Tibial artery (tissue), 4 donors: ENCODE results near the gene RASAL1.

Experiments
- DNase-seq, 2 donors: peaks; one replicate each; pipeline ENCODE4 v3.0.0-alpha.2; 2019
- H3K27ac ChIP-seq, 2 donors: fragments of 200-600 bp; sonication (generic) in 1 of 2; 1 replicate in 1 of 2; 2 replicates in 1 of 2; pipeline ENCODE4 v1.5.1; 2018 to 2019; ENCODE audit warnings: mild to moderate bottlenecking in 1 of 2
- H3K27me3 ChIP-seq, 2 donors: fragments of 200-600 bp; sonication (generic) in 1 of 2; one replicate each; pipeline versions ENCODE4 v1.5.1 to v1.6.0; 2016 to 2019
- H3K36me3 ChIP-seq, 3 donors: fragments of 200-600 bp; sonication (generic) in 2 of 3; one replicate each; pipeline ENCODE4 v1.5.1; 2016 to 2019; ENCODE audit warnings: mild to moderate bottlenecking in 2 of 3
- H3K4me1 ChIP-seq, 4 donors: fragments of 200-600 bp; sonication (generic) in 2 of 4; 1 replicate in 3 of 4; 2 replicates in 1 of 4; pipeline ENCODE4 v1.5.1; 2016 to 2019
- H3K4me3 ChIP-seq, 2 donors: fragments of 200-600 bp; sonication (generic) in 1 of 2; 1 replicate in 1 of 2; 2 replicates in 1 of 2; pipeline ENCODE4 v1.5.1; 2018 to 2019; ENCODE audit warnings: mild to moderate bottlenecking in 2 of 2
- H3K9me3 ChIP-seq, 3 donors: fragments of 200-600 bp; sonication (generic) in 1 of 3; one replicate each; pipeline ENCODE4 v1.5.1; 2016 to 2019
- CTCF ChIP-seq, 2 experiments: fragments of 200-600 bp in 1 of 2; fragments of 450-650 bp in 1 of 2; IDR thresholded peaks; one replicate each; pipeline ENCODE4 v1.5.1; 2017 to 2019; ENCODE audit warnings: antibody characterized with exemption in 2 of 2, mild to moderate bottlenecking in 1 of 2, moderate library complexity in 1 of 2
- intact Hi-C: fragments of 100-400 bp; cut with DNase I; formaldehyde crosslinking; loops from one replicate; pipeline ENCODE4 v1.15.0; 2023; ENCODE audit warnings: low total_unique reads

RASAL1 gene

GRCh38 chr12:113180333-113180732 lies 44.8 kb upstream of the RASAL1 start:
- H3K27me3 ChIP-seq, result no peaks in the 10 kb centered on the region
- H3K36me3 ChIP-seq, result peaks cover 48 to 72% (median 58%) of the 10 kb centered on the region in 3 donors
- DNase-seq, result no peak
- no peak for TF ChIP-seq CTCF (IDR thresholded peaks at IDR 0.05)
- peaks cover 0 to 17% (median 12%) of the 10 kb centered on the region in 4 donors for H3K4me1 ChIP-seq
- H3K9me3 ChIP-seq, result peaks cover 0 to 6% (median 0%) of the 10 kb centered on the region in 3 donors
- H3K27ac ChIP-seq, result no peak overlapping the region
- intact Hi-C loops, result no loop called here
- H3K4me3 ChIP-seq, result no peak overlapping the region

GRCh38 chr12:113179023-113179422 lies 43.5 kb upstream of the RASAL1 start:
- no peak overlapping the region for H3K4me3 ChIP-seq
- TF ChIP-seq CTCF (IDR thresholded peaks at IDR 0.05), result no peak
- no peak overlapping the region for H3K27ac ChIP-seq
- DNase-seq, result no peak
- no peaks in the 10 kb centered on the region for H3K27me3 ChIP-seq
- H3K4me1 ChIP-seq, result peaks cover 0 to 12% (median 8%) of the 10 kb centered on the region in 4 donors
- intact Hi-C loops, result no loop called here
- H3K36me3 ChIP-seq, result peaks cover 56 to 85% (median 70%) of the 10 kb centered on the region in 3 donors
- H3K9me3 ChIP-seq, result peaks cover 0 to 6% (median 0%) of the 10 kb centered on the region in 3 donors

- Histone ChIP-seq H3K27ac (no peak overlapping the region), H3K4me1 (no peaks in the 10 kb centered on the region), H3K9me3 (peaks cover 0 to 6% (median 0%) of the 10 kb centered on the region in 3 donors), H3K4me3 (no peak overlapping the region), H3K36me3 (peaks cover 86 to 100% (median 99%) of the 10 kb centered on the region in 3 donors), H3K27me3 (no peaks in the 10 kb centered on the region)
- TF ChIP-seq CTCF (IDR thresholded peaks at IDR 0.05), result peak; percentile 82 to 98
- peak; percentile 71 to 77 for DNase-seq
- intact Hi-C loops, result loop anchor here (5.0 kb wide), 1 partner anchor 127 kb away; no protein-coding TSS in a partner anchor
Observed at GRCh38 chr12:113174461-113175384, 39.2 kb upstream of the RASAL1 start.

GRCh38 chr12:113173081-113173698 lies 37.6 kb upstream of the RASAL1 start:
- no peaks in the 10 kb centered on the region for H3K4me1 ChIP-seq
- H3K27ac ChIP-seq, result no peak overlapping the region
- H3K9me3 ChIP-seq, result peaks cover 0 to 6% (median 0%) of the 10 kb centered on the region in 3 donors
- intact Hi-C loops, result loop anchor here (5.0 kb wide), 1 partner anchor 126 kb away; no protein-coding TSS in a partner anchor
- TF ChIP-seq CTCF (IDR thresholded peaks at IDR 0.05), result no peak
- no peak for DNase-seq
- no peak overlapping the region for H3K4me3 ChIP-seq
- no peaks in the 10 kb centered on the region for H3K27me3 ChIP-seq
- peaks cover 89 to 100% (median 99%) of the 10 kb centered on the region in 3 donors for H3K36me3 ChIP-seq

- intact Hi-C loops, result loop anchor here (5.0 kb wide), 1 partner anchor 125 kb away; no protein-coding TSS in a partner anchor
- no peak for TF ChIP-seq CTCF (IDR thresholded peaks at IDR 0.05)
- H3K36me3 ChIP-seq, result peaks cover 89 to 100% (median 99%) of the 10 kb centered on the region in 3 donors
- no peak overlapping the region for H3K27ac ChIP-seq
- no peaks in the 10 kb centered on the region for H3K27me3 ChIP-seq
- no peak for DNase-seq
- H3K4me3 ChIP-seq, result no peak overlapping the region
- peaks cover 0 to 2% (median 0%) of the 10 kb centered on the region in 3 donors for H3K9me3 ChIP-seq
- no peaks in the 10 kb centered on the region for H3K4me1 ChIP-seq
Observed at GRCh38 chr12:113172185-113172584, 36.6 kb upstream of the RASAL1 start.
